Endothelial cell of umbilical vein (primary cell): ENCODE data around the gene WDR18. TPM values are rescaled to one million over a fixed set of nuclear protein-coding genes. Genes with fewer than 3 reads are reported as not detected.

ENCODE experiments used
- BruUV-seq: library from RNA; stranded (reverse); fragments of 400-500 nt; replicated peaks from 2 replicates; lab custom pipeline; 2021; lab: Mats Ljungman, UMichigan
- CTCF ChIA-PET: fragments of 300-600, 350-600 bp; sonication (Branson Sonifier 250); formaldehyde crosslinking; loops from one replicate; lab custom pipeline; 2021; ENCODE audit warnings: antibody characterized with exemption, inconsistent platforms; lab: Charles Lee
- POLR2A ChIA-PET: fragments of 300-600, 350-600 bp; sonication (Branson Sonifier 250); formaldehyde crosslinking; loops from one replicate; lab custom pipeline; 2021; ENCODE audit warnings: antibody characterized with exemption, inconsistent platforms; lab: Charles Lee
- DNase-seq: peaks from one replicate; pipeline ENCODE4 v3.0.0-alpha.2; 2011; ENCODE audit warnings: low read depth, low spot score
- FAIRE-seq: peaks from 2 replicates; lab custom pipeline; 2011; peaks lifted over from hg19 to GRCh38; lab: Jason Lieb, UNC
- H2AFZ ChIP-seq: 2 replicates; pipeline ENCODE4 v1.6.0; 2012; ENCODE audit warnings: low read depth, low read length, control low read depth, inconsistent platforms
- H3K27ac ChIP-seq: 2 replicates; pipeline ENCODE4 v1.5.1; 2011; ENCODE audit warnings: low read depth, mild to moderate bottlenecking, control low read depth, low read length, moderate library complexity; ENCODE audit not compliant: insufficient read depth
- H3K27me3 ChIP-seq, 2 experiments: 2 replicates each; pipeline versions ENCODE4 v1.6.0 to v1.6.1; 2011; ENCODE audit warnings: low read length in 2 of 2, mixed read lengths in 1 of 2; ENCODE audit not compliant: control insufficient read depth in 2 of 2, insufficient read depth in 2 of 2
- H3K36me3 ChIP-seq, 2 experiments: 2 replicates in 1 of 2; 3 replicates in 1 of 2; pipeline ENCODE4 v1.5.1; 2011; ENCODE audit warnings: low read length in 2 of 2, mild to moderate bottlenecking in 1 of 2, moderate library complexity in 1 of 2; ENCODE audit not compliant: control insufficient read depth in 2 of 2, insufficient read depth in 2 of 2; ENCODE audit errors: extremely low read depth in 1 of 2
- H3K4me1 ChIP-seq: 3 replicates; pipeline ENCODE4 v1.5.1; 2011; ENCODE audit warnings: mild to moderate bottlenecking, low read length; ENCODE audit not compliant: control insufficient read depth, insufficient read depth; ENCODE audit errors: extremely low read depth
- H3K4me2 ChIP-seq: 2 replicates; pipeline ENCODE4 v1.6.1; 2011; ENCODE audit warnings: low read length, control low read depth, mixed read lengths; ENCODE audit not compliant: insufficient read depth
- H3K4me3 ChIP-seq, 3 experiments: fragments of 200-600 bp in 1 of 3; sonication (generic), shearing (Covaris generic) in 1 of 3; replicated peaks in 1 of 3; 2 replicates each; pipeline ENCODE4 v1.5.1; 2011 to 2016; ENCODE audit warnings: control low read depth in 3 of 3, low read length in 3 of 3, mild to moderate bottlenecking in 2 of 3, inconsistent platforms in 1 of 3, low read depth in 1 of 3, moderate library complexity in 1 of 3; ENCODE audit not compliant: insufficient read depth in 1 of 3
- H3K79me2 ChIP-seq: 2 replicates; pipeline ENCODE4 v1.6.0; 2012; ENCODE audit warnings: low read length, inconsistent platforms; ENCODE audit not compliant: control insufficient read depth, insufficient read depth
- H3K9ac ChIP-seq: replicated peaks from 2 replicates; pipeline ENCODE3; 2011; ENCODE audit warnings: low read length, control low read depth; ENCODE audit not compliant: insufficient read depth; ENCODE audit errors: extremely low read depth
- H3K9me1 ChIP-seq: replicated peaks from 3 replicates; pipeline ENCODE4 v1.6.0; 2011; ENCODE audit warnings: mild to moderate bottlenecking, low read length; ENCODE audit not compliant: control insufficient read depth, insufficient read depth; ENCODE audit errors: extremely low read depth
- H3K9me3 ChIP-seq: replicated peaks from 2 replicates; pipeline ENCODE4 v1.5.1; 2012; ENCODE audit warnings: low read length, inconsistent platforms; ENCODE audit not compliant: control insufficient read depth, insufficient read depth
- H4K20me1 ChIP-seq: replicated peaks from 2 replicates; pipeline ENCODE3; 2011; ENCODE audit warnings: mild to moderate bottlenecking, low read length; ENCODE audit not compliant: control insufficient read depth, insufficient read depth; ENCODE audit errors: extremely low read depth
- CTCF ChIP-seq, 2 donors: IDR thresholded peaks; 1 replicate in 1 of 2; 2 replicates in 1 of 2; pipeline ENCODE4 v1.5.1; 2011; ENCODE audit warnings: low read length in 2 of 2, mild to moderate bottlenecking in 2 of 2, moderate library complexity in 2 of 2, control low read depth in 1 of 2, inconsistent platforms in 1 of 2, low read depth in 1 of 2; ENCODE audit not compliant: insufficient read depth in 1 of 2; ENCODE audit errors: extremely low read depth in 1 of 2
- EZH2 ChIP-seq: IDR thresholded peaks from 2 replicates; pipeline ENCODE4 v1.6.1; 2012; ENCODE audit warnings: borderline replicate concordance, low read depth, mild to moderate bottlenecking, moderate library complexity, low read length, inconsistent platforms; ENCODE audit not compliant: severe bottlenecking
- FOS ChIP-seq: IDR thresholded peaks from 2 replicates; pipeline ENCODE4 v1.6.1; 2011; ENCODE audit warnings: mild to moderate bottlenecking, low read length, moderate library complexity, borderline replicate concordance; ENCODE audit not compliant: insufficient read depth
- GATA2 ChIP-seq: IDR thresholded peaks from 2 replicates; pipeline ENCODE4 v1.7.0; 2011; ENCODE audit warnings: low read depth, mild to moderate bottlenecking, moderate library complexity, mixed read lengths, low read length; ENCODE audit not compliant: insufficient read length, insufficient read depth
- JUN ChIP-seq: IDR thresholded peaks from 2 replicates; pipeline ENCODE4 v1.6.1; 2011; ENCODE audit warnings: borderline replicate concordance, low read depth; ENCODE audit not compliant: insufficient read length, insufficient read depth
- MAX ChIP-seq: IDR thresholded peaks from 2 replicates; pipeline ENCODE4 v1.6.1; 2011; ENCODE audit not compliant: insufficient read depth, insufficient read length
- MYC ChIP-seq: IDR thresholded peaks from one replicate; pipeline ENCODE4 v1.6.1; 2011; ENCODE audit warnings: mild to moderate bottlenecking, low read depth, low read length
- POLR2A ChIP-seq: IDR thresholded peaks from 2 replicates; pipeline ENCODE4 v1.6.1; 2012; ENCODE audit warnings: low read depth, mild to moderate bottlenecking, control low read depth, low read length
- POLR2AphosphoS5 ChIP-seq: IDR thresholded peaks from 2 replicates; pipeline ENCODE4 v1.6.1; 2012; ENCODE audit warnings: low read depth, mild to moderate bottlenecking, control low read depth, low read length, moderate library complexity; ENCODE audit not compliant: insufficient read depth
- dilution Hi-C: fragments of 300-500 bp; cut with MboI; formaldehyde crosslinking; loops from one replicate; pipeline ENCODE4 v1.15.0; 2019; ENCODE audit warnings: low sequenced_read_pairs; ENCODE audit not compliant: extremely low pct_ligation_motif_present
- intact Hi-C: fragments of 100-400 bp; cut with micrococcal nuclease; formaldehyde crosslinking; loops from one replicate; pipeline ENCODE4 v1.10.0; 2022
- polyA plus RNA-seq, 4 experiments: library from polyadenylated mRNA; depleted of rRNA in 3 of 4; stranded (reverse) in 3 of 4; unstranded in 1 of 4; fragments of >200 nt; gene quantifications; 2 replicates each; pipeline versions ENCODE4 v1.2.1 to v1.2.3, GENCODE V29; 2011 to 2012; ENCODE audit warnings: missing spikeins in 1 of 4
- total RNA-seq: library from RNA; stranded (reverse); gene quantifications from 2 replicates; pipeline ENCODE4 v1.2.3, GENCODE V29; 2021

The WDR18 gene
- total and polyA plus RNA-seq, 2 donors (not counting 3 experiments of a cell fraction or from before 2014, with no cell fraction given): 54.8 to 102 TPM

DNA sequence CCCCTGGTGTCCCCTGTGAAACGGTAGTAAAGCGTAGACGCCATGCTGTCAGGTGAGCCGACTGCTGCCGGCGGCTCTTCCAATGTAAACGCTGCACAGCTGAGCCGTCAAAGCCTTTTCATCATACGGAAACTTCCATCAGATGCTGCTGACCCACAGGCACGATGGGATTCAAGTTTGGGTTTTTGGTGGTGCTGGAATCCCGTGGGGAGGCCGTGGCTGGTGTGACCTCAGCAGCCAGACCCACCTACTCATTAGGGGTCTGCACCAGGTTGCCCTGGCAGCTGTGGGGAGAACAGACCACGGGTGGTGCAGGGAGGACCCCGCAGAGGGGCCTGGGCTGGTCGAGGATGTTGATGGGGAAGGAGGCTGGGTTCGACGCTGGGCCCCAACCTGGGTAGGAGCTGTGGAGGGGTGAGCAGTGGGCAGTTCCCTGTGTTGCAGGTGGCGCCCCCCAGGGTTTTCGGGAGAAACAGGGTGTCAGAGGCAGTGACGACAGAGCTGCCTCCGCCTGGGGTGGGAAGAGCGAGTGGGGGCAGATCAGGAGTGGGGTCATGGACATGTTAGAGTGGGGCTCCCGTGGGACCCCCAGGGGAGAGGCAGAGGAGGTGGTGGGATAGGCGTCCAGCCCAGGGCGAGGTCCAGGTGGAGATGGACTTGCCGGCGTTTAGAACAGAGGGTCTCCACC is 22.7 kb downstream of the WDR18 start:
- H3K79me2 ChIP-seq: no peaks in the 10 kb centered on the region
- FAIRE-seq: no peak
- H3K9me3 ChIP-seq: no peaks in the 10 kb centered on the region
- ChIA-PET POLR2A (no interaction called here), CTCF (no interaction called here)
- no peak overlapping the region for H2AFZ ChIP-seq
- H3K36me3 ChIP-seq: peaks cover under 1 to 6% of the 10 kb centered on the region in 2 experiments
- H3K27ac ChIP-seq: no peak overlapping the region
- TF ChIP-seq POLR2A: no peak
- TF ChIP-seq EZH2: no peak
- TF ChIP-seq MYC: no peak
- TF ChIP-seq MAX: no peak
- no peak for TF ChIP-seq JUN
- no peak for TF ChIP-seq CTCF (IDR thresholded peaks at IDR 0.05; ENCODE audit: extremely low read depth in 1 of 2, insufficient read depth in 1 of 2, low read depth in 1 of 2, low read length in 2 of 2)
- TF ChIP-seq GATA2: no peak
- TF ChIP-seq POLR2AphosphoS5: no peak
- no peak for TF ChIP-seq FOS
- no peak for DNase-seq
- intact Hi-C loops: no loop called here
- H3K4me3 ChIP-seq: no peak overlapping the region
- no peaks in the 10 kb centered on the region for H4K20me1 ChIP-seq
- H3K27me3 ChIP-seq: no peaks in the 10 kb centered on the region
- no peaks in the 10 kb centered on the region for H3K9me1 ChIP-seq
- H3K9ac ChIP-seq: no peak overlapping the region
- no peaks in the 10 kb centered on the region for H3K4me1 ChIP-seq
- no TSS peak for BruUV-seq
- dilution Hi-C loops: no loop called here
- H3K4me2 ChIP-seq: no peak overlapping the region
